K562 (cell line): ENCODE results near the gene SLC26A11. TPM values are rescaled to one million over a fixed set of nuclear protein-coding genes. Genes with fewer than 3 reads are reported as not detected.
A peak's percentile ranks its signal among the peaks of the same experiment; 100 is the strongest.

Experiments used
- DIDO1 ChIP-seq: fragments of 450-650 bp; IDR thresholded peaks from 2 replicates; pipeline ENCODE4 v1.6.1; 2016; ENCODE audit warnings: low read depth, missing biosample characterization, missing genetic modification characterization
- ELF1 ChIP-seq: fragments of 200-800 bp; sonication (Bioruptor generic); IDR thresholded peaks from 2 replicates; pipeline ENCODE4 v1.6.1; 2016; ENCODE audit warnings: missing genetic modification characterization, missing compliant biosample characterization
- HDGF ChIP-seq: fragments of 450-650 bp; IDR thresholded peaks from 2 replicates; pipeline ENCODE4 v1.6.1; 2016
- NR2C1 ChIP-seq, 2 experiments: fragments of 450-650 bp; IDR thresholded peaks; 2 replicates each; pipeline ENCODE4 v1.6.1; 2017; ENCODE audit warnings: mild to moderate bottlenecking in 2 of 2, antibody characterized with exemption in 1 of 2, inconsistent platforms in 1 of 2, missing compliant biosample characterization in 1 of 2, missing genetic modification characterization in 1 of 2
- ZNF311 ChIP-seq: fragments of 250-450 bp; sonication (Bioruptor Pico); IDR thresholded peaks from 2 replicates; pipeline ENCODE4 v1.4.0; 2020; ENCODE audit warnings: mild to moderate bottlenecking, moderate library complexity
- ZNF431 ChIP-seq: sonication (generic); formaldehyde crosslinking; IDR thresholded peaks from 2 replicates; pipeline ENCODE4 v1.8.0; 2022; ENCODE audit warnings: mild to moderate bottlenecking, missing genetic modification reagents
- ZNF764 ChIP-seq: fragments of 250-450 bp; sonication (Bioruptor Pico); IDR thresholded peaks from 2 replicates; pipeline ENCODE4 v1.4.0; 2020; ENCODE audit warnings: low read depth, mild to moderate bottlenecking, moderate library complexity
- polyA plus RNA-seq, 8 experiments: library from polyadenylated mRNA; depleted of rRNA in 4 of 8; stranded (reverse) in 5 of 8; unstranded in 3 of 8; fragments of >200 nt; fragmentation: Nextera tagmentation in 2 of 8; fragmentation: Illumina TruSeq in 1 of 8; extraction: Ambion mirVana in 2 of 8; extraction: Trizol in 1 of 8; gene quantifications; 2 replicates each; pipeline versions ENCODE4 v1.2.1 to v1.2.3, GENCODE V29; 2011 to 2014; ENCODE audit warnings: inconsistent platforms in 1 of 8, missing spikeins in 1 of 8
- total RNA-seq, 7 experiments: library from RNA; depleted of rRNA in 6 of 7; stranded (reverse); fragments of >200 nt in 6 of 7; fragmentation: Illumina TruSeq in 2 of 7; extraction: Trizol in 2 of 7; gene quantifications; 2 replicates each; pipeline versions ENCODE4 v1.2.1 to v1.2.3, GENCODE V29; 2011 to 2021; ENCODE audit warnings: low replicate concordance in 1 of 7
- TF ChIP-seq, protein P1 (sequence below): fragments of 450-650 bp; formaldehyde crosslinking; conservative IDR thresholded peaks from 2 replicates; pipeline ENCODE4 v1.4.0; 2022; ENCODE audit warnings: mild to moderate bottlenecking, missing genetic modification characterization
- TF ChIP-seq, protein P2 (sequence below), 2 experiments: fragments of 450-650 bp; conservative IDR thresholded peaks; 2 replicates each; pipeline ENCODE4 v1.6.1; 2017; ENCODE audit warnings: mild to moderate bottlenecking in 2 of 2, moderate library complexity in 2 of 2
- TF ChIP-seq, protein P3 (sequence below), 2 experiments: fragments of 450-650 bp; formaldehyde crosslinking in 1 of 2; IDR thresholded peaks; 2 replicates each; pipeline versions ENCODE4 v1.4.0 to v1.6.1; 2014 to 2020; ENCODE audit warnings: mild to moderate bottlenecking in 2 of 2, borderline replicate concordance in 1 of 2, low read depth in 1 of 2
- TF ChIP-seq, protein P4 (sequence below): sonication (generic); formaldehyde crosslinking; IDR thresholded peaks from 2 replicates; pipeline ENCODE4 v1.8.0; 2023; ENCODE audit warnings: mild to moderate bottlenecking, missing genetic modification reagents
- TF ChIP-seq, protein P5 (sequence below): sonication (generic); formaldehyde crosslinking; IDR thresholded peaks from 2 replicates; pipeline ENCODE4 v1.9.0; 2022; ENCODE audit warnings: mild to moderate bottlenecking, missing genetic modification reagents

SLC26A11 gene
- total and polyA plus RNA-seq, 9 of the 15 experiments (the other 6 are each of a cell fraction or from before 2014, with no cell fraction given): 0.06 to 3.1 (median 1.2) TPM; not detected in 1

DNA sequence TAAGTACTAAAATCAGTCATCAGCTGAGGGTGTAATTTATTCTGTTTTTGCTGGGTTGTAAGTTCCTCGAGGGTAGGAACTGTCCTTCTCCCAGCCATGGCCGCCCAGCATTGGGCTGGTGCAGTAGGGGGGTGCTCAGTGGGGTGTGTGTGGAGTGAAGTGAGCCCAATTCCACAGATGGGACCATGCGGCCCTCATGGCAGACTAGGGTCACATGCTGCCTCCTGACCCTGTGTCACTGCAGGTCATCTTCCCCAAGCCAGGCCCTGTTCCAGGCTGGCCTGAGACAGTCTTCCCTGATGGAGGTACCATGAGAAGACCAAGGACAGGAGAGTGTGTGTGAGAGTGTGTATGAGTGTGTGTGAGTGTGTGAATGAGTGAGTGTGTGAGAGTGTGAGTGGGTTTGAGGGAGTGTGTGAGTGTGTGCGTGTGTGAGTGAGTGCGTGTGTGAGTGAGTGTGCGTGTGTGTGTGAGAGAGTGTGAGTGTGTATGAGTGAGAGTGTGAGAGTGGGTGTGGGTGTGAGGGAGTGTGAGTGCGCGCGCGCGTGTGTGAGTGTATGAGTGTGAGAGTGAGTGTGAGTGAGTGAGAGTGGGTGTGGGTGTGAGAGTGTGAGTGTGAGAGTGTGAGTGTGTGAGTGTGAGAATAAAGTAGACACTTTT, 3.7 kb downstream of the SLC26A11 start (continued):
- TF ChIP-seq, protein P1, sequence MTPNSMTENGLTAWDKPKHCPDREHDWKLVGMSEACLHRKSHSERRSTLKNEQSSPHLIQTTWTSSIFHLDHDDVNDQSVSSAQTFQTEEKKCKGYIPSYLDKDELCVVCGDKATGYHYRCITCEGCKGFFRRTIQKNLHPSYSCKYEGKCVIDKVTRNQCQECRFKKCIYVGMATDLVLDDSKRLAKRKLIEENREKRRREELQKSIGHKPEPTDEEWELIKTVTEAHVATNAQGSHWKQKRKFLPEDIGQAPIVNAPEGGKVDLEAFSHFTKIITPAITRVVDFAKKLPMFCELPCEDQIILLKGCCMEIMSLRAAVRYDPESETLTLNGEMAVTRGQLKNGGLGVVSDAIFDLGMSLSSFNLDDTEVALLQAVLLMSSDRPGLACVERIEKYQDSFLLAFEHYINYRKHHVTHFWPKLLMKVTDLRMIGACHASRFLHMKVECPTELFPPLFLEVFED (CRISPR knock-in tag): 0 out of 2 replicates have a peak, but pooled peaks have one; percentile 78
- TF ChIP-seq NR2C1 (IDR thresholded peaks at IDR 0.05) (0 out of 2 replicates have a peak, but pooled peaks have one; percentile 35), NR2C1 (tag; IDR thresholded peaks at IDR 0.05) (no peak), HDGF (peak; percentile 54; the same call in 1 of the 2 replicates), ELF1 (tag) (no peak), ZNF764 (CRISPR knock-in tag) (no peak), DIDO1 (tag) (no peak), ZNF311 (CRISPR knock-in tag) (no peak), ZNF431 (CRISPR knock-in tag) (no peak)
- TF ChIP-seq, protein P2, sequence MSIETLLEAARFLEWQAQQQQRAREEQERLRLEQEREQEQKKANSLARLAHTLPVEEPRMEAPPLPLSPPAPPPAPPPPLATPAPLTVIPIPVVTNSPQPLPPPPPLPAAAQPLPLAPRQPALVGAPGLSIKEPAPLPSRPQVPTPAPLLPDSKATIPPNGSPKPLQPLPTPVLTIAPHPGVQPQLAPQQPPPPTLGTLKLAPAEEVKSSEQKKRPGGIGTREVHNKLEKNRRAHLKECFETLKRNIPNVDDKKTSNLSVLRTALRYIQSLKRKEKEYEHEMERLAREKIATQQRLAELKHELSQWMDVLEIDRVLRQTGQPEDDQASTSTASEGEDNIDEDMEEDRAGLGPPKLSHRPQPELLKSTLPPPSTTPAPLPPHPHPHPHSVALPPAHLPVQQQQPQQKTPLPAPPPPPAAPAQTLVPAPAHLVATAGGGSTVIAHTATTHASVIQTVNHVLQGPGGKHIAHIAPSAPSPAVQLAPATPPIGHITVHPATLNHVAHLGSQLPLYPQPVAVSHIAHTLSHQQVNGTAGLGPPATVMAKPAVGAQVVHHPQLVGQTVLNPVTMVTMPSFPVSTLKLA (conservative IDR thresholded peaks at IDR 0.05): no peak
- TF ChIP-seq, protein P3, sequence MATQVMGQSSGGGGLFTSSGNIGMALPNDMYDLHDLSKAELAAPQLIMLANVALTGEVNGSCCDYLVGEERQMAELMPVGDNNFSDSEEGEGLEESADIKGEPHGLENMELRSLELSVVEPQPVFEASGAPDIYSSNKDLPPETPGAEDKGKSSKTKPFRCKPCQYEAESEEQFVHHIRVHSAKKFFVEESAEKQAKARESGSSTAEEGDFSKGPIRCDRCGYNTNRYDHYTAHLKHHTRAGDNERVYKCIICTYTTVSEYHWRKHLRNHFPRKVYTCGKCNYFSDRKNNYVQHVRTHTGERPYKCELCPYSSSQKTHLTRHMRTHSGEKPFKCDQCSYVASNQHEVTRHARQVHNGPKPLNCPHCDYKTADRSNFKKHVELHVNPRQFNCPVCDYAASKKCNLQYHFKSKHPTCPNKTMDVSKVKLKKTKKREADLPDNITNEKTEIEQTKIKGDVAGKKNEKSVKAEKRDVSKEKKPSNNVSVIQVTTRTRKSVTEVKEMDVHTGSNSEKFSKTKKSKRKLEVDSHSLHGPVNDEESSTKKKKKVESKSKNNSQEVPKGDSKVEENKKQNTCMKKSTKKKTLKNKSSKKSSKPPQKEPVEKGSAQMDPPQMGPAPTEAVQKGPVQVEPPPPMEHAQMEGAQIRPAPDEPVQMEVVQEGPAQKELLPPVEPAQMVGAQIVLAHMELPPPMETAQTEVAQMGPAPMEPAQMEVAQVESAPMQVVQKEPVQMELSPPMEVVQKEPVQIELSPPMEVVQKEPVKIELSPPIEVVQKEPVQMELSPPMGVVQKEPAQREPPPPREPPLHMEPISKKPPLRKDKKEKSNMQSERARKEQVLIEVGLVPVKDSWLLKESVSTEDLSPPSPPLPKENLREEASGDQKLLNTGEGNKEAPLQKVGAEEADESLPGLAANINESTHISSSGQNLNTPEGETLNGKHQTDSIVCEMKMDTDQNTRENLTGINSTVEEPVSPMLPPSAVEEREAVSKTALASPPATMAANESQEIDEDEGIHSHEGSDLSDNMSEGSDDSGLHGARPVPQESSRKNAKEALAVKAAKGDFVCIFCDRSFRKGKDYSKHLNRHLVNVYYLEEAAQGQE (IDR thresholded peaks at IDR 0.05; ENCODE audit: borderline replicate concordance): no peak
- TF ChIP-seq, protein P3 (CRISPR knock-in tag; IDR thresholded peaks at IDR 0.05; ENCODE audit: low read depth): no peak
- TF ChIP-seq, protein P4, sequence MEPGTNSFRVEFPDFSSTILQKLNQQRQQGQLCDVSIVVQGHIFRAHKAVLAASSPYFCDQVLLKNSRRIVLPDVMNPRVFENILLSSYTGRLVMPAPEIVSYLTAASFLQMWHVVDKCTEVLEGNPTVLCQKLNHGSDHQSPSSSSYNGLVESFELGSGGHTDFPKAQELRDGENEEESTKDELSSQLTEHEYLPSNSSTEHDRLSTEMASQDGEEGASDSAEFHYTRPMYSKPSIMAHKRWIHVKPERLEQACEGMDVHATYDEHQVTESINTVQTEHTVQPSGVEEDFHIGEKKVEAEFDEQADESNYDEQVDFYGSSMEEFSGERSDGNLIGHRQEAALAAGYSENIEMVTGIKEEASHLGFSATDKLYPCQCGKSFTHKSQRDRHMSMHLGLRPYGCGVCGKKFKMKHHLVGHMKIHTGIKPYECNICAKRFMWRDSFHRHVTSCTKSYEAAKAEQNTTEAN (CRISPR knock-in tag): peak; percentile 99
- TF ChIP-seq, protein P5, sequence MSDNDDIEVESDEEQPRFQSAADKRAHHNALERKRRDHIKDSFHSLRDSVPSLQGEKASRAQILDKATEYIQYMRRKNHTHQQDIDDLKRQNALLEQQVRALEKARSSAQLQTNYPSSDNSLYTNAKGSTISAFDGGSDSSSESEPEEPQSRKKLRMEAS (CRISPR knock-in tag): 0 out of 2 replicates have a peak, but pooled peaks have one; percentile 16
